Activated CD8-positive, alpha-beta memory T cell treated with anti-CD3 and anti-CD28 coated beads, Interleukin-2, amount 50 U/mL, for 1 hour (primary cell): ENCODE measurements around the gene RNF10.
"Not testable (repeated sequence)": the region's sequence is repeated elsewhere in the genome, so short reads cannot be mapped to it uniquely, and the experiment has no call there.

ENCODE experiments used
- DNase-seq: peaks from one replicate; pipeline ENCODE4 v3.0.0-alpha.2; 2020; ENCODE audit errors: extremely low read depth

RNF10 gene

DNA sequence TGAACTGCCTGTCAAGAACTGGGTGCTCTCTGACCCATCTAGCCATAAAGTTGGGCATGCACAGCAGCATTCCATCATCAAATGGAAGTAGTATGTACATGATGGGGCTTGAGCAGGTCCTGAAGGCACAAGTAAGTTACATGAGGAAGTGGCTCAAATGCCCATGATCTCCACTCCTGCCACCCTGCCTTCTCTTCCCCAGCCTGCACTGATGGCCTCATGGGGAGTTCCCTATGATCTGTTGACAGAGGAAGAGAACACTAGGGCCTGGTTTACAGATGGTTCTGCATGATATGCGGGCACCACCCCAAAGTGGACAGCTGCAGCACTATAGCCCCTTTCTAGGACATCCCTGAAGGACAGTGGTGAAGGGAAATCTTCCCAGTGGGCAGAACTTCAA lies 77.4 kb downstream of the RNF10 start:
- not testable (repeated sequence) for DNase-seq

DNA sequence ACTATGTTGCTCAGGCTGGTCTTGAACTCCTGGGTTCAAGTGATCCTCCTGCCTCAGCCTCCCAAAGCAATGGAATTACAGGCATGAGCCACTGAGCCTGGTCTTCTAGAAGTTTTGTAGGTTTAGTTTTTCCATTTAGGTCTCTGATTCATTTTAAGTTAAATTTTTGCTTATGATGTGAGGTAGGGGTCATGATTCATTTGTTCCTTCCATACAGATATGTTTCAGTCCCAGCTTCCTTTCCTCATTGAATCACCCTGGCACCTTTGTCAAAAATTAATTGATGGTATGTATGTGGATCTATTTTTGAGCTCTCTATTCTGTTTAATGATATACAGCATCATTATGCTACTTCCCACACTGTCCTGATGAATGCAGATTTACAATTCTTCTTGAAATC lies 80.7 kb downstream of the RNF10 start:
- DNase-seq, result no peak

DNA sequence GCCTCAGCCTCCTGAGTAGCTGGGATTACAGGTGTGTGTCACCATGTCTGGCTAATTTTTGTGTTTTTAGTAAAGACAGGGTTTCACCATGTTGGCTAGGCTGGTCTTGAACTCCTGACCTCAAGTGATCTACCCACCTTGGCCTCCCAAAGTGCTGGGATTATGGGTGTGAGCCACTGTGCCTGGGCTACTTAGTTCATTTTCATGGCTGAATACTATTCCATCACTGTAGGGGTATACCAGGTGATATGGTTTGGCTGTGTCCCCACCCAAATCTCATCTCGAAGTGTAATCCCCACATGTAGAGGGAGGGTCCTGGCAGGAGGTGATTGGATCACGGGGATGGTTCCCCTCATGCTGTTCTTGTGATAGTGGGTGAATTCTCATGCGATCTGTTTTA lies 83.0 kb downstream of the RNF10 start:
- not testable (repeated sequence) for DNase-seq

DNA sequence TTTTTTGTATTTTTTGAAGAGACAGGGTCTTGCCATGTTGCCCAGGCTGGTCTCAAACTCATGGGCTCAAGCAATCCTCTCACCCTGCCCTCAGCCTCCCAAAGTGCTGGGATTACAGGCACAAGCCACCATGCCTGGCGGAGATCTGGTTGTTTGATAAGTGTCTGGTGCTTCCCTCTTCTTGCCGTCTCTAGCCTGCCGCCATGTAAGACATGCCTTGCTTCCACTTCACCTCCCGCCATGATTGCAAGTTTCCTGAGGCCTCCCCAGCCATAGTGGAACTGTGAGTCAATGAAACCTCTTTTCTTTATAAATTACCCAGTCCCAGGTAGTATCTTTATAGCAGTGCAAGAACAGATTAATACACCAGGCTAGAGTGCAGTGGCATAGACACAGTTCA lies 83.6 kb downstream of the RNF10 start:
- DNase-seq, result not testable (repeated sequence)

DNA sequence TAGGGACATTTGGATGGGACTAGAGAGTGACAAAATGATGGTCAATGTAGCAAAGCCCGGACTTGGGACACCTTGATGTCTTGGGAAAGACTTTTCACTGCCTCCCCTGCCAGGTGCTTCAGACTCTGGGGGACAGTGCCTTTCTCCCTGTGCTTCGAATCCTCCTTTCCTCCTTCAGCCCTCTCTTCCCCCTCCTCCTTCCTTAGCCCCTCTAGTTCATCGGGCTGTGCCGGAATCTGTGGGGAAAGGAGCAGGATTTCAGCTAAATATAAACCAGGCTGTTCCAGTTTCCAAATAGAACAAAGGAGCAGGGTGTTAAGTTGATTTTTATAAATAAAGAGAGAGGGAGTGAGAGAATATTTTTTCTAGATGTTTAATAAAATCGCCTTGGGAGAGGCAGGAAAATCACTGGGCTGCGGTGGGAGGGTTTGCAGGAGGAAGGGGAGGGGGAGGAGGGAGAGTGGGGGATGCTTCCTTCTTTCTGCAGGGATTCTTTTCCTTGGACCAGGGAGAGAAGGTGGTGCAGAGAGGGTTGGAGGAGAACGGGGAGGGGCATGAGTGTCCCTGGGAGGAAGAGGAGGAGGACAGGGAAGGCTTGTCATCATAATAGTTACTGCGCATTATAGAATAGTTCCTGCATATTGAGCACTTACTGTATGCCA lies 84.9 kb downstream of the RNF10 start:
- DNase-seq, result no peak

DNA sequence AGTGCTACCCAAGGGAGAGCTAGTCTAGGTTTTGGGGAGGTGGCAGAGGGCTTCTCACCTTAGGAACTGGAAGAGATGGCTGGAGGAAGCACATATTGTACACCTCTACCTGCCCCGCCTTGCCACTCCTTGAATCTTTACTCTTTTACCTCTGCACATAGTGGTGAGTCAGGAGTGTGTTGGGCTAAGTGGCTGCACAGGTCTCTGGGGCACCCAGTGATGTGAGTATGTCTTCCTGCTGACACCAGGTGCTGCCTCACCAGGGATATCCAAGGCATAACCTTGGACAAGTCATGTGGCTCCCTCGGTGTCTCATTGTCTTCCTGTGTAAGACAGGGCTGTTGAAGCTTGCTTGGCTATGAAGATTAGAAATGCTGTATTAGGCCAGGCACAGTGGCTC lies 86.5 kb downstream of the RNF10 start:
- DNase-seq, result no peak

DNA sequence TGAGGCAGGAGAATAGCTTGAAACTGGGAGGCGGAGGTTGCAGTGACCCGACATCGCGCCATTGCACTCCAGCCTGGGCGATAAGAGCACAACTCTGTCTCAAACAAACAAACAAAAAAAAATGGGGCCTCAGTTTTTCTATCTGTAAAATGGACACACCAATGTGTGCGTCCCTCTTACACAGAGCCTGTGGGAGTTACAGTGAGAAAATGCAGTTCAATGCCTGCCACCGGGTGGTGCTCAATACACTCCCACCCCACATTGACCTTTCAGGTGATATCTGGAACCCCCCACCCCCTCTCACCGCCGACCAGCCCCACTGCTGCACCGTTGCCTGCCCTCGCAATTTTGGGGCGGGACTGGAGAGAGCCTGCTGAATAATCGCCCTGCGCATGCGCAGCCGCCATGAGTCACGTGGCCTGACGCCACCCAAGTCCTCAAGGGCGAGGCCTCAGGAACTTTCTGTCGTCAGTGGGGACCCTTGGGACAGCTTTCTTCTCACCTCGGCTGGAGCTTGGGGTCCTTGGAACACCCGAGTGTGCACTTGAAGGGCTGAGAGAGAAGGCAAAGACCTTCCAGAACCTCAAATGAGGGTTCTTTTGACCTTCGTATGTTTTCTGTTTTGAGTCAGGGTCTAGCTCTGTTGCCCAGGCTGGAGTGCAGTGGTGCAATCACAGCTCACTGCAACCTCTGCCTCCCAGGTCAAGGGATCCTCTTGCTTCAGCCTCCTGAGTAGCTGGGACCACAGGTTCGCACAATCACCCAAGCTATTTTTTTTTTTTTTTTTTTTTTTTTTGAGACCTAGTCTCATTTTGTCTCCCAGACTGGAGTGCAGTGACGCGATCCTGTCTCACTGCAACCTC lies 91.6 kb downstream of the RNF10 start:
- DNase-seq, result no peak
